Esophagus muscularis mucosa (tissue), 4 donors: ENCODE results near the gene AIG1. TPM values are rescaled to one million over a fixed set of nuclear protein-coding genes. Genes with fewer than 3 reads are reported as not detected.
A peak's percentile ranks its signal among the peaks of the same experiment; 100 is the strongest.

ENCODE experiments used
- DNase-seq: peaks from one replicate; pipeline ENCODE4 v3.0.0-alpha.2; 2017; ENCODE audit errors: extremely low spot score
- H3K27ac ChIP-seq, 4 donors: fragments of 200-600 bp; sonication (generic); replicated peaks in 1 of 4; 1 replicate in 3 of 4; 2 replicates in 1 of 4; pipeline ENCODE4 v1.5.1; 2016 to 2019; ENCODE audit warnings: mild to moderate bottlenecking in 1 of 4
- H3K27me3 ChIP-seq, 4 donors: fragments of 200-600 bp; sonication (generic); one replicate each; pipeline versions ENCODE4 v1.5.1 to v1.6.0; 2016 to 2019
- H3K36me3 ChIP-seq, 4 donors: fragments of 200-600 bp; sonication (generic); one replicate each; pipeline ENCODE4 v1.5.1; 2016 to 2019
- H3K4me1 ChIP-seq, 4 donors: fragments of 200-600 bp; sonication (generic); one replicate each; pipeline ENCODE4 v1.5.1; 2016 to 2019
- H3K4me3 ChIP-seq, 4 donors: fragments of 200-600 bp; sonication (generic); 1 replicate in 2 of 4; 2 replicates in 2 of 4; pipeline ENCODE4 v1.5.1; 2016 to 2019; ENCODE audit warnings: mild to moderate bottlenecking in 4 of 4, moderate library complexity in 1 of 4
- H3K9me3 ChIP-seq, 4 donors: fragments of 200-600 bp; sonication (generic); 1 replicate in 3 of 4; 2 replicates in 1 of 4; pipeline ENCODE4 v1.5.1; 2016 to 2019
- EP300 ChIP-seq: sonication (generic); formaldehyde crosslinking; IDR thresholded peaks from one replicate; pipeline ENCODE4 v1.6.1; 2017; ENCODE audit warnings: antibody characterized with exemption
- POLR2A ChIP-seq: fragments of 450-650 bp; IDR thresholded peaks from one replicate; pipeline ENCODE4 v1.6.1; 2017; ENCODE audit warnings: antibody characterized with exemption, moderate library complexity, mild to moderate bottlenecking, low read depth
- POLR2AphosphoS5 ChIP-seq, 2 donors: sonication (generic); formaldehyde crosslinking; IDR thresholded peaks; one replicate each; pipeline ENCODE4 v1.6.1; 2017; ENCODE audit warnings: antibody characterized with exemption in 2 of 2
- WGBS: methylation state at CpG from one replicate; pipeline ENCODE4 v1.1.5; 2018; 5-methylcytosine and 5-hydroxymethylcytosine counted together
- intact Hi-C: fragments of 100-400 bp; cut with DNase I; formaldehyde crosslinking; loops from one replicate; pipeline ENCODE4 v1.15.1; 2023
- total RNA-seq, 4 donors: library from RNA; depleted of rRNA; stranded (reverse); fragments of >200 nt; gene quantifications; one replicate each; pipeline versions ENCODE4 v1.1.0 to v1.2.1, GENCODE V29; 2016
- TF ChIP-seq, protein P1 (sequence below), 3 experiments: fragments of 200-600 bp in 2 of 3; fragments of 450-650 bp in 1 of 3; sonication (generic) in 2 of 3; IDR thresholded peaks; one replicate each; pipeline ENCODE4 v1.5.1; 2017 to 2019; ENCODE audit warnings: antibody characterized with exemption in 3 of 3, mild to moderate bottlenecking in 2 of 3, moderate library complexity in 1 of 3

The AIG1 gene
- total RNA-seq, 4 donors from 2014 or later = 21.0 to 26.3 (median 23.4) TPM

DNA sequence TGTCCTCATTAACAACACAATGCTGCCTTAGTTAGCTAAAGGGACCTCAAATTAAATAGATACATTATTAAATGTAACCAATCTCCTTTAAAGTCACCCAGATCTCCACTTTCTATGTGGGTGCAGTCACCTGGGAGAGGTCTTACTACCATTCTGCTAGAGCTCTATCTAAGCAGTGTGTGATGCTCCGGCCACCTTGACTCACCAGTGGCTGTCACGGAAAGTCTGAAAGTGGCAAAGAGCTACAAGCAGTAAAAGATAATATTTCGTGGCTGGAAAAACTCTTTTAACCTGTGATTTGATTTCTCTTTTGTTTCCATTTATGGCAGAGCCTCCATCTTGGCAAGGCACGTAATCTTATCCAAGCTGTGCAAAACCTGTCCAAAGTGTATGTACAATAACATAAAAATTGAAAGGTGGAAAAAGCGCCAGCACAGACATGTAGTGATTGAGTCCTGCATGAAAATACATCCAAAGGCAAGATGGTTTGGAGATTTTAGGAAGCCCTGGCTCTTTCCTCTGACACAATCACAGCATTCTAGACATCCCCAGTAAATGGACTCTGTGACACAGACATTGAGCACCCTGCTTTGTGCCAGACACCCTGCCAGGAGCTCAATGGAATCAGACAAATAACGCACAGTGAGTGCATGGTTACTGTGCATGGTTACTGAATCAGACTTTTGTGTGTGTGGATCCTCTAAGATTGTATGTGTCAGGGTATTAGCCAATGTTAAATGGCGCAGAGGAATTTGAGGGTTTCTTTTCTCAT is 273.2 kb downstream of the AIG1 start:
- H3K4me1 ChIP-seq = no peaks in the 10 kb centered on the region
- TF ChIP-seq POLR2AphosphoS5 (IDR thresholded peaks at IDR 0.05) (no peak), POLR2A (no peak), EP300 (no peak)
- TF ChIP-seq, protein P1, sequence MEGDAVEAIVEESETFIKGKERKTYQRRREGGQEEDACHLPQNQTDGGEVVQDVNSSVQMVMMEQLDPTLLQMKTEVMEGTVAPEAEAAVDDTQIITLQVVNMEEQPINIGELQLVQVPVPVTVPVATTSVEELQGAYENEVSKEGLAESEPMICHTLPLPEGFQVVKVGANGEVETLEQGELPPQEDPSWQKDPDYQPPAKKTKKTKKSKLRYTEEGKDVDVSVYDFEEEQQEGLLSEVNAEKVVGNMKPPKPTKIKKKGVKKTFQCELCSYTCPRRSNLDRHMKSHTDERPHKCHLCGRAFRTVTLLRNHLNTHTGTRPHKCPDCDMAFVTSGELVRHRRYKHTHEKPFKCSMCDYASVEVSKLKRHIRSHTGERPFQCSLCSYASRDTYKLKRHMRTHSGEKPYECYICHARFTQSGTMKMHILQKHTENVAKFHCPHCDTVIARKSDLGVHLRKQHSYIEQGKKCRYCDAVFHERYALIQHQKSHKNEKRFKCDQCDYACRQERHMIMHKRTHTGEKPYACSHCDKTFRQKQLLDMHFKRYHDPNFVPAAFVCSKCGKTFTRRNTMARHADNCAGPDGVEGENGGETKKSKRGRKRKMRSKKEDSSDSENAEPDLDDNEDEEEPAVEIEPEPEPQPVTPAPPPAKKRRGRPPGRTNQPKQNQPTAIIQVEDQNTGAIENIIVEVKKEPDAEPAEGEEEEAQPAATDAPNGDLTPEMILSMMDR (IDR thresholded peaks at IDR 0.05) = no peak
- no peaks in the 10 kb centered on the region for H3K9me3 ChIP-seq
- WGBS = 91% methylated on average over 7 of the region's 7 CpGs
- no peak overlapping the region for H3K4me3 ChIP-seq
- DNase-seq = no peak
- peaks cover 0 to 9% (median 8%) of the 10 kb centered on the region in 4 donors for H3K36me3 ChIP-seq
- intact Hi-C loops = no loop called here
- no peak overlapping the region for H3K27ac ChIP-seq
- H3K27me3 ChIP-seq = no peaks in the 10 kb centered on the region

DNA sequence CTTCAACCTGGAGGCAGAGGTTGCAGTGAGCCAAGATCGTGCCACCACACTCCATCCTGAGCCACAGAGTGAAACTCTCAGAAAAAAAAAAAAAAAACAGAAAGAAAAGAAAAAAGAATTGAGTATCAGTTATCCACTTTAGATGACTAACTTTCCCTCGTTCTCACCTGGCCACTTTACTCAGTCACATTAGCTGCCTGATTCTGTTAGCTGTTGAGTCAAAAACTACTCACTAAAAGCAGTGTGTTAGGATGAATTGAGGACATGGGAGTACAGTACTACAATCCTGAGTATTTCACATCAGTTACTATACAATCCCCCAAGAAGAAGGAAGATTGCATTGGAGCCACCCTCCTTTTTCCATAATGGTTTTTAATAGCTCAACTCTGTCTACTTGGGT is 275.2 kb downstream of the AIG1 start:
- H3K27ac ChIP-seq = no peak overlapping the region
- DNase-seq = no peak
- peaks cover 0 to 9% (median 8%) of the 10 kb centered on the region in 4 donors for H3K36me3 ChIP-seq
- no peak overlapping the region for H3K4me3 ChIP-seq
- H3K27me3 ChIP-seq = no peaks in the 10 kb centered on the region
- intact Hi-C loops = no loop called here
- 68% methylated on average over 2 of the region's 2 CpGs for WGBS
- no peaks in the 10 kb centered on the region for H3K9me3 ChIP-seq
- TF ChIP-seq POLR2A (no peak), POLR2AphosphoS5 (IDR thresholded peaks at IDR 0.05) (no peak), EP300 (no peak)
- TF ChIP-seq, protein P1 (IDR thresholded peaks at IDR 0.05) = no peak
- H3K4me1 ChIP-seq = no peaks in the 10 kb centered on the region

- no peak overlapping the region for H3K4me3 ChIP-seq
- TF ChIP-seq EP300 (no peak), POLR2A (no peak), POLR2AphosphoS5 (IDR thresholded peaks at IDR 0.05) (no peak)
- TF ChIP-seq, protein P1 (IDR thresholded peaks at IDR 0.05) = no peak
- no peak for DNase-seq
- intact Hi-C loops = no loop called here
- no peaks in the 10 kb centered on the region for H3K9me3 ChIP-seq
- no peaks in the 10 kb centered on the region for H3K4me1 ChIP-seq
- 88% methylated on average over 3 of the region's 4 CpGs for WGBS
- no peaks in the 10 kb centered on the region for H3K27me3 ChIP-seq
- no peak overlapping the region for H3K27ac ChIP-seq
- H3K36me3 ChIP-seq = peaks cover 0 to 9% (median 8%) of the 10 kb centered on the region in 4 donors
These were observed 275.9 kb downstream of the AIG1 start for GRCh38 chr6:143336446-143337152.

GRCh38 chr6:143337201-143337949 is 276.7 kb downstream of the AIG1 start:
- no peak for DNase-seq
- WGBS = 80% methylated on average over 17 of the region's 17 CpGs

More at GRCh38 chr6:143337201-143337949, 276.7 kb downstream of the AIG1 start:
- Histone ChIP-seq H3K9me3 (no peaks in the 10 kb centered on the region), H3K4me1 (no peaks in the 10 kb centered on the region), H3K27me3 (no peaks in the 10 kb centered on the region), H3K36me3 (peaks cover 0 to 9% (median 8%) of the 10 kb centered on the region in 4 donors), H3K27ac (no peak overlapping the region), H3K4me3 (no peak overlapping the region)
- intact Hi-C loops = no loop called here
- no peak for TF ChIP-seq POLR2AphosphoS5 (IDR thresholded peaks at IDR 0.05)
- TF ChIP-seq, protein P1 (IDR thresholded peaks at IDR 0.05) = peak; percentile 20 to 62 (median 42)
- TF ChIP-seq EP300 = no peak
